GM18951 (cell line): Measurements from ENCODE around the gene DMAC1.

ENCODE experiments used
- POLR2A ChIP-seq: IDR thresholded peaks from 4 replicates; pipeline ENCODE4 v1.6.1; 2011; ENCODE audit warnings: mild to moderate bottlenecking; ENCODE audit not compliant: insufficient read length, insufficient read depth; ENCODE audit errors: extremely low read depth
- in situ Hi-C: fragments of 300-500 bp; cut with MboI; formaldehyde crosslinking; loops from one replicate; pipeline ENCODE4 v1.12.0; 2022; ENCODE audit warnings: low sequenced_read_pairs, mixed read lengths, inconsistent platforms; ENCODE audit not compliant: unreplicated experiment

The DMAC1 gene

DNA sequence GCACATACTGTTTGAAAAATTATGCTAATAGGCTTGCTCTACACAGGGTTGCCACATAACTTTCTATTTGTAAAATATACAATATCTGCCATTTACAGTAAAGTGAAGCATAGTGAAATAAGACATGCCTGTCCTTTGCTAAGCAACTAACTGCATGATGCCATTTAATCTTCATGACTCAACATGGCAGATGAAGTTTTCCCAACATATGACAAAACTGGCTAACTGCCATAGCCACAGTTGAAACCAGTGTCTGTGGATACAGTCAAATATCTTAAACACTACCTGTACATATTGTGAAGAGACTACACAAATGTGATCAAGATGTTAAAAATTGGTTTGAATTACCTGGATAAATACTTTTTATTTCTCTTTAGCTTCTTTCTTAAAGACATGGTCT is 3.1 kb upstream of the DMAC1 start:
- no peak for TF ChIP-seq POLR2A
- in situ Hi-C loops, result no loop called here

- no peak for TF ChIP-seq POLR2A
- in situ Hi-C loops, result no loop called here
These were observed 337 bp upstream of the DMAC1 start for GRCh38 chr9:7799944-7800285.

DNA sequence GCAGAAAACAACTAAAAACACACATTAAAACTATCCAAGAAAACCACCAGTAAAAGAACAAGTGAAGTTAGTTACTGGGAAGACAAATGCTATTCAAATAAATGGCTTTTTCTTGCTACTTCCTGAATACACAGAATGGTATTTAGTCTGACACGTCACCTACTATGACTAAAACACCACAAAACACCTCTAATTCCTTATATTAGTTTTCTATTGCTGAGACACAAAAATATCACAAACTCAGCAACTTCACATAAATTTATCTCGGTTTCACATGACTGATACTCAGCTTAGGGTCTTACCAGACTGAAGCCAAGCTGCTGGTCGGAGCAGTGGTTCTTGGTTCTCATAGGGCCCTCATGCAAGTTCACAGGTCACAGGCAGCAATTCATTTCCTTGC is 5.4 kb downstream of the DMAC1 start:
- in situ Hi-C loops, result no loop called here
- TF ChIP-seq POLR2A, result no peak

GRCh38 chr9:7791394-7791793 is 8.2 kb downstream of the DMAC1 start:
- no peak for TF ChIP-seq POLR2A
- in situ Hi-C loops, result no loop called here

DNA sequence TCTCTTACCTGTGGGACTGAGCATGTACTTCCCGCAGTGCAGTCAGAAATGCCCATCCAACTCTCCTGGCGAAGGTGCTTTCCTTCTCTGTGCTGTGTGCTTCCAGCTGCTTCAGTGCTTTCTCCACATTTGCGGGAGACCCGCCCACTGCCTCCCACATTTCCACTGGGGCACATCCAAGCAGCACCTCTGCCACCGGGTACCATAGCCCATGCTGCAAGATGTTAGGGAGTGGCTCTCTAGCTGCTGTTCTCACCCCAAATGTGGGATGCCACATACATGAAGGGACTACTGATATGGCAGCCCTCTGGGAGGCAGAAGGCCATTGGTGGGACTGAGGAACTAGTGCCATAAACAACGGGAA is 8.8 kb downstream of the DMAC1 start:
- no peak for TF ChIP-seq POLR2A
- in situ Hi-C loops, result no loop called here

DNA sequence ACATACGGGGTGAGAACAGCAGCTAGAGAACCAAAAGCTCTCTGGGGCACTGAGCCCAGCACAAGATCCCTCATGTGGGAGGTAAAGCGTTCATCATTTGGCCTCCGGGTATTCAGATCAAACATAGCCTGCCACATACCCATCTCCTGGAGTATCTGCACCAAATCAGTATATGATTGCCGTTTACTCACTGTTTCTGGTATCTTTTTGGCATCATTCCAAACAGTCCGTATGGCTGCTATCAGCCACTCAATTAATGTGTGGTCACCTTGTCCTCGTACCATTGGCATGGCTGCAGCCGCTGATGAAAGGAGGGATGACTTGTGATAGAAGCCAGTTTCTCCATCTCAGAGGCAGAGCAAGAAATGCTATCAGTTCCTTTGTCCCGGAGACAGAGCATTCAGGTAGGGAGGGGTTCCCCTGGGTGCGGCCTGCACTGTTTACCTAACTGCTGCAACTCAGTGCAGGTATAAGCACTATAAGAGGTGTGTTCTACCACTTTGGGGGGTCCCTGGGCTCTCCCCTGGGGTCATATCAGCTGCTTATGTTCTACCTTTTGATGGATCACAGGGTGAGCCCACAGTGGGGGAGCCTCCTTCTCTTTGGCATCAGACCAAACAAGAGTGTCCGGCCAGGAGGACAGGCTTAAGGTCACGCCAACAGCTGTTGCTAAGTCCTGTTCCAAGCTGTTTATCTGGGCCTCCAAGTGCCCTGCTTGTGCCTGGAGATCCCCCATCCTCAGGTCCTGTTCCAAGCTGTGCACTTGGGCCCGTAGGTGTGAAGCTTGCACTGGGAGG is 9.4 kb downstream of the DMAC1 start:
- in situ Hi-C loops, result no loop called here
- TF ChIP-seq POLR2A, result no peak

DNA sequence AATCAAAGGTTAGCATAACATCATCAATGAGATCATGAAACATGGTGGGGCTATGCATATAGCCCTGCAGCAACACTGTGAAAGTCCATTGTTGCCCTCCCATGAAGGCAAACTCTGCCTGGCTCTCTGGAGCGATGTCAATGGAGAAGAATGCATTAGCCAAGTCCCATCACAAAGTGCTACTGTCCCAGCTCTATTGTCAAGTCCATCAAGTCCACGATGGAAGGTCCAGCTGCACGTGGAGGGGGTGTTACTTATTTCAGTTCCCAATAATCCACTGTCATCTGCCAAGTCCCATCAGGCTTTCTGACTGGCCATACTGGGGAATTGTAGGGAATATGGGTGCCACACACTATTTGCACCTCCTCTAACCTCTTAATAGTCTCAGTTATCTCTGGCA is 10.8 kb downstream of the DMAC1 start:
- in situ Hi-C loops, result no loop called here
- no peak for TF ChIP-seq POLR2A

GRCh38 chr9:7785813-7786212 is 13.8 kb downstream of the DMAC1 start:
- in situ Hi-C loops, result no loop called here
- TF ChIP-seq POLR2A, result no peak

DNA sequence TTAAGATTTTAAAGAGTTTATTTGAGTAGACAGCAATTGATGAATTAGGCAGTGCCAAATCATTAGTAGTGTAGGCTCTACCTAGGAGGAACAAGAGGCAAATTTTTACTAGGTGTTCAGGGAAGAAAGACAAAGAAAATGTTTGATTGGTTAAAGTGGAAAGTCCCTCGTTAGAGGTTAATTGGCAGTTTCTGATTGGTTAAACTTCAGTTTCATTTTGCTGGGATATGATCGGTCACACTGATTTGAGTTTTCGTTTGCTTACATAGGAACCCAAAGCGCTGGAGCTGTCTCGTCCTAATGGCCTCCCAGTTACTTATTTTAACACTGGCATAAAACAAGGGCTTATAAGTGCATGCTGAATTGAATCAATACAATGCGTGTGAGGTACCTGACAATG is 15.1 kb downstream of the DMAC1 start:
- no peak for TF ChIP-seq POLR2A
- in situ Hi-C loops, result no loop called here

- no peak for TF ChIP-seq POLR2A
- in situ Hi-C loops, result no loop called here
These were observed 15.9 kb downstream of the DMAC1 start for GRCh38 chr9:7783635-7784063.

DNA sequence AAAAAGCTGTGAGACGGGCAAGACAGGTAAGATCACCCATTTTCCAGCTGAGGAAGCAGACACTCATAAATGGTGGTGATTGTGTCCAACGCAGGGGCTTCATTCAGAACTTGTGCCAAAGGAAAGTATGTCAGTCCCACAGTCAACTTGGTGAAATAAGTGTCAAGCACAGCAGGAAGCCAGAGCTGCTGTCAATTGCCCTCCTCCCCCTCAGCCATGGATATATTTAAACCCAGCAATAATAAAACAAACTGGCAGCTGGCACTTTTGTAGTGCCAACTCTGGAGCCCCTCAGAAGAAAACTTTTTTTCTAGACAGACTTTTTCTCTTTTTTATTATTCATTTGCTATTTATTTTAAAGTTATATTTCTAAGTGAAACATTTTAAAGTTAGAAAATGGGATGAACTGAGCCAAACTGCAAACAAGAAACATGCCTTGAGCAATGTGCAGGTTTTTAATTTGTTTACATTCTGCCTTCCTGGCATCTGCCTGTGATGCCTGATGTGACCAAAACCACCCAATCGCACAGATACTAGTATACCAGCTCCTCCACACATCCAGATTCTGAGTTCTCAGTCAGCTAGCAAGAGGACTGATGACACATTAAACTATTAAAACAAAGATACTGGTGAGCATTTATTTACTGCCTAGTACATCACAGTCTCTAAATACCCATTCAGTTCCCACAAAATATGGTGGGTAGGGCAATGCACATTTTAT is 17.0 kb downstream of the DMAC1 start:
- no peak for TF ChIP-seq POLR2A
- in situ Hi-C loops, result no loop called here

GRCh38 chr9:7780261-7780988 is 19.2 kb downstream of the DMAC1 start:
- in situ Hi-C loops, result no loop called here
- TF ChIP-seq POLR2A, result no peak

DNA sequence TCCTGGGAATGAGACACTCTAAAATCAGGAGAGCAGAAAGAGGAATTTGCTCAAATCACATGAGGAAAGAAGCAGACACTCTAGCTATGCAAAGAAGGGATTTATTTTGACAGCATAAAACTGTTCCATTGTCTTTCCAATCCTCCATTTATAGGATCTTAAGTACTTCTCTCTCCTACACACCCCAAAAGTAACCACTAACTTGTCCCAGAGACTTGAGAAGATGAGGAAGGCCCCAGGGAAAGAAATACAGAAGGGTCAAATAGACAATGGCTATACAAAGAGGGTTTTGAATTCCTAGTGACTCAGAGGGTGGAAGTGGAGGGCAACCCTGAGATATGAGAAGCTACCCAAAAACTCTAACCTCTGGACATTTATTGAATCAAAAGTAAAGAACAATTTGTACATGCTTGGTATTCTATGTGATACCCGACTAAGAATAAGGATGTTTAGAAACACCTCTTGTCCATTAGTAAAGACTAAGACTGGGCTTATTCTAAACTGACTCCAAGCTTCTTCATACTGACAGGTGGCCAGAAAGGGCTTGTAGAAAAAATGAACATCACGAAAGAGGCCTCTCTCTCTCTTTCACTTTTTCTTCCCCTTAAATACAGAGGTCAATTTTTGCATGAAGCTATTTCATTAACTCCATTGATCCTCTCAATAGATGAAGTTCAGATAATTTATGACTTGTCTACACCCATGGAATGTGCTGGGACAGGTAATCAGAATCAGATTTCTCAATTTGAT is 20.6 kb downstream of the DMAC1 start:
- no peak for TF ChIP-seq POLR2A
- in situ Hi-C loops, result no loop called here

GRCh38 chr9:7777771-7778170 is 21.8 kb downstream of the DMAC1 start:
- in situ Hi-C loops, result no loop called here
- no peak for TF ChIP-seq POLR2A

- in situ Hi-C loops, result no loop called here
- TF ChIP-seq POLR2A, result no peak
These were observed 29.5 kb downstream of the DMAC1 start for GRCh38 chr9:7770111-7770510.
